ENCODE measurements around the gene ZC3H13. TPM values are rescaled to one million over a fixed set of nuclear protein-coding genes. Genes with fewer than 3 reads are reported as not detected.

Gene ZC3H13
- total RNA-seq, 1 experiment from 2014 or later, result 24.7 TPM

DNA sequence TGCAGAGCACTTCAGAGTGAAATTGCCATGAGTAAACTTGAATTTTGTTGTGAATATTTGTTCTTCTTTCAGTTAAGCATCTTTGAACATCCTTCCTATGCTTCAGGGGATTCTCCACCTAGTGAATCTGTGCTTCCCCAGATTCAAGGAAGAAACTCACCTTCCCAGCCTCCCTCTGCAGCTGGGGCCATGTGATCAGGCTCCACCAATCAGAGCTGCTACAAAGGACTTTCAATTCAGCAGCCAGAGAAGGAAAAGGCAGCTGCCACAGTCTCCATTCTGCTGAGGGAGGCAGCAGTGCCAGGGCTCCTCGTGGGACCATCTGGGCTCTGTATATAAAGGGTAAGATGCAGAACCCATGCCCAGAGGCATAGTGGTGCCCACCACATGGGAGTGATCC is 111.3 kb downstream of the ZC3H13 start:
- no peaks in the 10 kb centered on the region for H3K9me3 ChIP-seq (ENCODE audit: low read length)
- H3K79me2 ChIP-seq (ENCODE audit: low read length), result no peaks in the 10 kb centered on the region
- no peak overlapping the region for H2AFZ ChIP-seq (ENCODE audit: low read length)
- no peak overlapping the region for H3K4me3 ChIP-seq (ENCODE audit: low read length)
- DNase-seq, result no peak
- H3K4me2 ChIP-seq (ENCODE audit: low read depth, low read length, poor library complexity, severe bottlenecking), result no peak overlapping the region
- H3K27me3 ChIP-seq (ENCODE audit: low read length), result no peaks in the 10 kb centered on the region
- no peak overlapping the region for H3K27ac ChIP-seq (ENCODE audit: low read length)
- H3K4me1 ChIP-seq (ENCODE audit: low read length), result no peaks in the 10 kb centered on the region
- no peak overlapping the region for H3K9ac ChIP-seq (ENCODE audit: low read length)
- H3K36me3 ChIP-seq (ENCODE audit: insufficient read depth, low read length), result no peaks in the 10 kb centered on the region
- H4K20me1 ChIP-seq (ENCODE audit: insufficient read depth, low read depth, low read length), result no peaks in the 10 kb centered on the region
- H3K9me2 ChIP-seq (replicated peaks; ENCODE audit: insufficient read depth, low read length), result no peaks in the 10 kb centered on the region

DNA sequence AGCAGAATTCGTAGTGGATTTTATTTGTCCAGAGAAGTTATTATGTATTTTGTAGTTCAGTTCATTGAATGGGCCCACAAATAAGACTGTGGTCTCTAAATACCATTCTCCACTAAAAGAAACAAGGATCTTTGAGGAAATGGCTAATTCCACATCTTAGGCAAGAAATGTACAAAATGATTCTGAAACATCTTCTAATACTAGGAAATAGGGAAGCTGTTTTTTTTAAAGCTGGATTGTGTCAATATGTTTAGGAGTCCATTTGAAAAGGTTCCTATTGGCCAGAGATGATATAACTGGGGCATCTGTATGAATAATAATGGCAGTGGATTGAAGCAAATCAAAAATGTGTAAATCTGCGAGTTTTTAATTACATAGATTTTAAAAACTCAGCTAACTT is 112.5 kb downstream of the ZC3H13 start:
- Histone ChIP-seq H3K4me1 (ENCODE audit: low read length) (no peaks in the 10 kb centered on the region), H3K27me3 (ENCODE audit: low read length) (no peaks in the 10 kb centered on the region), H3K4me2 (ENCODE audit: low read depth, low read length, poor library complexity, severe bottlenecking) (no peak overlapping the region)

DNA sequence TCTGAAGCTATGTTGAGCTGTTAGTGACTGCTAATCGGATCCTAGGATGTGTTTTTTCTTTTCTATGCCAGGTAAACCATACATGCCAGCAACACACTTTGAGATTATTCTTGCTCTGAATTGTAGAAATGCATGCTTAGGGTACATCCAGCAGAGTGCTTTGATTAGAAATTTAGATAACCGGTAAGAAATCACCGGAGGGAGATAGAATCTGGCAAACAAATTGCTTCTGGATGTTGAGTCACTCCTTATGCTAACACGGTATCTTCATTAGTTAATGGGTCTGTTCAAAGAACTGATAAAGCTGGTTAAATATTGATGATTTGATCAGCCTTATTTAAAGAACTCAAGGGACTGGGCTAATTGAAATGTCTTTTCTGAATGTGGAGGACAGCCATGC is 115.9 kb downstream of the ZC3H13 start:
- Histone ChIP-seq H3K4me1 (ENCODE audit: low read length) (no peaks in the 10 kb centered on the region), H3K9me3 (ENCODE audit: low read length) (no peaks in the 10 kb centered on the region), H3K4me2 (ENCODE audit: low read depth, low read length, poor library complexity, severe bottlenecking) (no peak overlapping the region), H3K9me2 (replicated peaks; ENCODE audit: insufficient read depth, low read length) (no peaks in the 10 kb centered on the region), H3K27ac (ENCODE audit: low read length) (no peak overlapping the region), H3K9ac (ENCODE audit: low read length) (no peak overlapping the region), H4K20me1 (ENCODE audit: insufficient read depth, low read depth, low read length) (no peaks in the 10 kb centered on the region), H3K79me2 (ENCODE audit: low read length) (no peaks in the 10 kb centered on the region), H3K27me3 (ENCODE audit: low read length) (no peaks in the 10 kb centered on the region), H3K4me3 (ENCODE audit: low read length) (no peak overlapping the region), H3K36me3 (ENCODE audit: insufficient read depth, low read length) (no peaks in the 10 kb centered on the region), H2AFZ (ENCODE audit: low read length) (no peak overlapping the region)
- no peak for DNase-seq

More for the DNA sequence above, 112.5 kb downstream of the ZC3H13 start:
- Histone ChIP-seq H3K79me2 (ENCODE audit: low read length) (no peaks in the 10 kb centered on the region), H3K9me3 (ENCODE audit: low read length) (no peaks in the 10 kb centered on the region), H3K36me3 (ENCODE audit: insufficient read depth, low read length) (no peaks in the 10 kb centered on the region), H3K4me3 (ENCODE audit: low read length) (no peak overlapping the region), H3K27ac (ENCODE audit: low read length) (no peak overlapping the region), H4K20me1 (ENCODE audit: insufficient read depth, low read depth, low read length) (no peaks in the 10 kb centered on the region), H3K9me2 (replicated peaks; ENCODE audit: insufficient read depth, low read length) (no peaks in the 10 kb centered on the region), H3K9ac (ENCODE audit: low read length) (no peak overlapping the region), H2AFZ (ENCODE audit: low read length) (no peak overlapping the region)
- DNase-seq, result no peak

DNA sequence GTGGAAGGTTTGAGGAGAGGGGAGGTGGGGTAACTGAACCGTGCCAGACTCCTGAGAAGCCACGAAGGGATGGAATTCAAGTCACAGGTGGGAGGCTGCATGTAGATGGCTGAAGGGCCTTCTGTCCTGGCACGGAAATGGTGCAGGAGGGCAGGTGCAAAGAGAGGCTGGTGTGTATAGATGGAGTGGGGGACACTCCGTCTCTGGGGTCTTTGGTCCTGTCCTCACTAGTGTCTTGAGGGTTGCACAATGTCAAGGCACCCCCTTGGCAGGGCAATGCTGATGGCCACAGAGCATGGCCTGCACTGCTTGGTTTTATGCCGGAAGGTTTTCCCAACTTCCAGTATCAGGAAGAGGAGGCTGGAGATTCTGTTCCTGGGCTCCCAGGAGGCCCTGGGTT is 118.3 kb downstream of the ZC3H13 start:
- Histone ChIP-seq H3K9me3 (ENCODE audit: low read length) (no peaks in the 10 kb centered on the region), H3K9ac (ENCODE audit: low read length) (no peak overlapping the region), H3K4me3 (ENCODE audit: low read length) (no peak overlapping the region), H4K20me1 (ENCODE audit: insufficient read depth, low read depth, low read length) (no peaks in the 10 kb centered on the region), H3K4me2 (ENCODE audit: low read depth, low read length, poor library complexity, severe bottlenecking) (no peak overlapping the region), H3K27me3 (ENCODE audit: low read length) (no peaks in the 10 kb centered on the region), H3K79me2 (ENCODE audit: low read length) (no peaks in the 10 kb centered on the region), H2AFZ (ENCODE audit: low read length) (no peak overlapping the region), H3K4me1 (ENCODE audit: low read length) (no peaks in the 10 kb centered on the region), H3K9me2 (replicated peaks; ENCODE audit: insufficient read depth, low read length) (no peaks in the 10 kb centered on the region), H3K27ac (ENCODE audit: low read length) (no peak overlapping the region), H3K36me3 (ENCODE audit: insufficient read depth, low read length) (no peaks in the 10 kb centered on the region)
- DNase-seq, result no peak

DNA sequence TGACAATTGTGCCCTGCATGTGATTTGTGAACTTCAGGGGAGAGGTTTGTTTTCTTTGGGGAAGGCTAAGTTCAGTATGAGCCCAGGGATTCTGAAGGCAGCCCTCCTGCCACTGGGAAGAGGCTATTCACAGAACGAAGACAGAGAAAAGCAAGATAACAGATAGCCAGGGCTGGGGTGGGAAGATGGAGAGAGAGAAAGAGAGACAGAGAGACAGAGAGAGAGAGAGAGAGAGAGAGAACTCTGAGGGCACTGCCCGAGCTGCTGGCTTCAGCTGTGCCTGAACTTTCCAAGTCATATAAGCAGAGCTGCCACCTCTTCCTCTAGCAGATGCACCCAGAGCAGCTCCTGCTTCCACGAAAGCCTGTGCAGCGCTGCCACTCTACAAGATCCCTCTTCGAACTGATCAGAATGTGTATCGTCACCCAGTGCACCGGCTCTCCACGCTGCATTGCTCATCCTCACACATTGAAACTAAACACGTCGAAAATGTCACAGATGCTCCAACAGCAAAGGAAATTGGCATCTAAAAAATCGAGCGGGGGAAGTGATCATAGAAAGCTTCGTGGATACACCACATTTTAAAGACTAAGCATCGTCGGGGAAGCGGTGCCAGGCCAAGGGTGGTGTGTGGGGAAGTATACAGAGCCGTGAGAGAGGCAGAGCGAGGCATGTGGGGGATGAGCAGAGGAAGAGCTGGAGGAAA is 119.2 kb downstream of the ZC3H13 start:
- Histone ChIP-seq H3K79me2 (ENCODE audit: low read length) (no peaks in the 10 kb centered on the region), H3K9me3 (ENCODE audit: low read length) (no peaks in the 10 kb centered on the region), H3K4me2 (ENCODE audit: low read depth, low read length, poor library complexity, severe bottlenecking) (no peak overlapping the region), H4K20me1 (ENCODE audit: insufficient read depth, low read depth, low read length) (no peaks in the 10 kb centered on the region), H3K36me3 (ENCODE audit: insufficient read depth, low read length) (no peaks in the 10 kb centered on the region), H3K4me1 (ENCODE audit: low read length) (no peaks in the 10 kb centered on the region), H3K9ac (ENCODE audit: low read length) (no peak overlapping the region), H3K9me2 (replicated peaks; ENCODE audit: insufficient read depth, low read length) (no peaks in the 10 kb centered on the region), H3K27ac (ENCODE audit: low read length) (no peak overlapping the region), H3K4me3 (ENCODE audit: low read length) (no peak overlapping the region), H2AFZ (ENCODE audit: low read length) (no peak overlapping the region), H3K27me3 (ENCODE audit: low read length) (no peaks in the 10 kb centered on the region)
- no peak for DNase-seq

DNA sequence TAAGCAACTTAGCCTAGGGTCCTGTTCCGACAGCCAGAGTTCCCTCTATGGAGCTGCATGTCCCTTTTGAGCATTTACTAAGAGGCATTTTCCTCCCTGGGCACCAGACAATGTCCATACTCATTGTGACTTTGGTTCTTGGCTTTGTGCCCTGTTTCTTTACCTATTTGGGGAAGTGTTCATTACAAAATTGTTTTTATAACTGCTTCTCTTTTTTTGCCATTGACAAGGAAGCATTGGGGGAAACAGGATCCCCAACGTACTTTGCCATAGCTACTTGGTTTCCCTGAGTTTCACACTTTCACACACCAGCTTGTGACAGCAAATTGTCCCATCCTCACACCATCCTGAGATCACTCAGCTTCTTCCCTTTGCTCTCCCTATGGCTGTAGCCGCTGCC is 119.9 kb downstream of the ZC3H13 start:
- no peaks in the 10 kb centered on the region for H3K36me3 ChIP-seq (ENCODE audit: insufficient read depth, low read length)
- no peaks in the 10 kb centered on the region for H3K9me2 ChIP-seq (replicated peaks; ENCODE audit: insufficient read depth, low read length)
- H3K4me1 ChIP-seq (ENCODE audit: low read length), result no peaks in the 10 kb centered on the region
- H4K20me1 ChIP-seq (ENCODE audit: insufficient read depth, low read depth, low read length), result no peaks in the 10 kb centered on the region
- H2AFZ ChIP-seq (ENCODE audit: low read length), result no peak overlapping the region
- DNase-seq, result no peak
- no peak overlapping the region for H3K27ac ChIP-seq (ENCODE audit: low read length)
- H3K9me3 ChIP-seq (ENCODE audit: low read length), result no peaks in the 10 kb centered on the region
- H3K4me2 ChIP-seq (ENCODE audit: low read depth, low read length, poor library complexity, severe bottlenecking), result no peak overlapping the region
- no peak overlapping the region for H3K4me3 ChIP-seq (ENCODE audit: low read length)
- no peak overlapping the region for H3K9ac ChIP-seq (ENCODE audit: low read length)
- no peaks in the 10 kb centered on the region for H3K27me3 ChIP-seq (ENCODE audit: low read length)
- H3K79me2 ChIP-seq (ENCODE audit: low read length), result no peaks in the 10 kb centered on the region

DNA sequence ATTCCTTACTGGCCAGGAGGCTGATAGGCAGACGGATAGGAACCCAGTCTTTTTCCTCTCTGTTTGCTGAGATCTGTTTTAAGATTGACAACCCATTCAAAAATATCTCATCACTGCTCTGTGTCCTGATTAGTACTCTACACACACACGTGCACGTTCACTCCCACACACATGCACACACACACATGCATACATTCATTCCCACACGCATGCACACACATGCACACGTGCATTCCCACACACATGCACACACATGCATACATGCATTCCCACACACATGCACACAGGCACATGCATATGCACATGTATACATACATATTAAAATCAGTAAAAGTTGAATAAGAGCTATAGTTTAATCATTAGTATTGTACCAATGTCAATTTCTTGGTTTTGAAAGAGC is 120.4 kb downstream of the ZC3H13 start:
- H3K4me2 ChIP-seq (ENCODE audit: low read depth, low read length, poor library complexity, severe bottlenecking), result no peak overlapping the region
- H3K9me3 ChIP-seq (ENCODE audit: low read length), result no peaks in the 10 kb centered on the region

DNA sequence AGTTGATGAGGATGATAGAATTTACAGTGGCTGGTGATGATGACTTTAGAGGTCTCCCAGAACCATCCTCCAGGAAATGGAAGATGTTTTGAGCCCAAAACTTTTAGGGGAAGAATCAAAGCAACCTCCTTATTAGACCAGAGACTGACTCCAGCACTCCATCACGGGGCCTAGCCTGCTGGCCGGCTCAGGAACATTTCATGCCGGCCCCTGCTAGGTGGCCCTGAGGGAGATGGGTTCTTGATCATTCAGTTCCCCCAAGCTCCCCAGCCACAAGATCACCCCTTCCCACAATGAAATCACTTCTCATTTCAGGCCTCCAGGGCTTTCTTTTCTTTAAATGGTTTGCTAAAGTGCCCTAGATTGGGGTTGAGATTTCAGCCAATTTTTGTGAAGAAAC is 121.3 kb downstream of the ZC3H13 start:
- Histone ChIP-seq H2AFZ (ENCODE audit: low read length) (no peak overlapping the region), H3K27ac (ENCODE audit: low read length) (no peak overlapping the region), H3K9me2 (replicated peaks; ENCODE audit: insufficient read depth, low read length) (no peaks in the 10 kb centered on the region), H3K36me3 (ENCODE audit: insufficient read depth, low read length) (no peaks in the 10 kb centered on the region), H3K9me3 (ENCODE audit: low read length) (no peaks in the 10 kb centered on the region), H3K4me3 (ENCODE audit: low read length) (no peak overlapping the region), H3K4me1 (ENCODE audit: low read length) (no peaks in the 10 kb centered on the region), H4K20me1 (ENCODE audit: insufficient read depth, low read depth, low read length) (no peaks in the 10 kb centered on the region), H3K79me2 (ENCODE audit: low read length) (no peaks in the 10 kb centered on the region), H3K27me3 (ENCODE audit: low read length) (no peaks in the 10 kb centered on the region), H3K4me2 (ENCODE audit: low read depth, low read length, poor library complexity, severe bottlenecking) (no peak overlapping the region), H3K9ac (ENCODE audit: low read length) (no peak overlapping the region)
- no peak for DNase-seq

More for the DNA sequence above, 120.4 kb downstream of the ZC3H13 start:
- no peaks in the 10 kb centered on the region for H4K20me1 ChIP-seq (ENCODE audit: insufficient read depth, low read depth, low read length)
- no peak overlapping the region for H3K27ac ChIP-seq (ENCODE audit: low read length)
- H3K4me1 ChIP-seq (ENCODE audit: low read length), result no peaks in the 10 kb centered on the region
- no peaks in the 10 kb centered on the region for H3K9me2 ChIP-seq (replicated peaks; ENCODE audit: insufficient read depth, low read length)
- H3K36me3 ChIP-seq (ENCODE audit: insufficient read depth, low read length), result no peaks in the 10 kb centered on the region
- H3K4me3 ChIP-seq (ENCODE audit: low read length), result no peak overlapping the region
- DNase-seq, result no peak
- H2AFZ ChIP-seq (ENCODE audit: low read length), result no peak overlapping the region
- no peak overlapping the region for H3K9ac ChIP-seq (ENCODE audit: low read length)
- no peaks in the 10 kb centered on the region for H3K27me3 ChIP-seq (ENCODE audit: low read length)
- H3K79me2 ChIP-seq (ENCODE audit: low read length), result no peaks in the 10 kb centered on the region

Data from Karpas-422 (cell line).